DOHH2 (cell line): Measurements from ENCODE around the gene DAGLA.

ENCODE experiments used
- EZH2phosphoT487 ChIP-seq: fragments of 200-600 bp; sonication (generic); IDR thresholded peaks from 2 replicates; pipeline ENCODE4 v1.6.1; 2017; ENCODE audit warnings: borderline replicate concordance, mild to moderate bottlenecking, antibody characterized with exemption, low read length, moderate library complexity, mixed read lengths
- TF ChIP-seq, protein P1 (sequence below): fragments of 200-600 bp; sonication (generic); IDR thresholded peaks from one replicate; pipeline ENCODE4 v1.5.1; 2014; ENCODE audit warnings: antibody characterized with exemption, mild to moderate bottlenecking, low read depth, low read length; ENCODE audit not compliant: poor library complexity, severe bottlenecking

DNA sequence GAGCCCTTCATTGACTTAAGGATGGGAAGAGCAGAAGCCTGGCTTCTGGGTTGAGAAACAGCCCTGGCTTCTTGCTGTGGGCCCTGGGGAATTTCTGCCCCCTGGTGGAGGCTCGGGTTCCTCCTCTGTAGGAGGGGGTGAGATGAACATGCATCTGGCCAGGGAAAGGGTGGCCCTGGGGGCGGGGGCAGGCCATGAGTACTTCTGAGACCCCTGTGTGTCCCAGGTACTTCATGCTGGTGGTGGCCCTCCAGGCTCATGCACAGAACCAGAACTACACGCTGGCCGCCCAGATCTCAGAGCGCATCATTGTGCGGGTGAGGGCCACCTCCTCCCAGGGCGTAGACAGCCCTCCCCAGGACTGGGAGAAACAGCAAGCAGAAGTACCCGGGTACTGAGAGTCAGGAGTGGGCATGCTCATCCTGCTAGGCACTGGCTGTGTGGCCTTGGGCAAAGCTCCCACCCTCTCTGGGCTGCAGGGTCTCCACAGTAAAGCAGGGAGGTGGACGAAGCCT, 96.4 kb downstream of the DAGLA start:
- TF ChIP-seq, protein P1, sequence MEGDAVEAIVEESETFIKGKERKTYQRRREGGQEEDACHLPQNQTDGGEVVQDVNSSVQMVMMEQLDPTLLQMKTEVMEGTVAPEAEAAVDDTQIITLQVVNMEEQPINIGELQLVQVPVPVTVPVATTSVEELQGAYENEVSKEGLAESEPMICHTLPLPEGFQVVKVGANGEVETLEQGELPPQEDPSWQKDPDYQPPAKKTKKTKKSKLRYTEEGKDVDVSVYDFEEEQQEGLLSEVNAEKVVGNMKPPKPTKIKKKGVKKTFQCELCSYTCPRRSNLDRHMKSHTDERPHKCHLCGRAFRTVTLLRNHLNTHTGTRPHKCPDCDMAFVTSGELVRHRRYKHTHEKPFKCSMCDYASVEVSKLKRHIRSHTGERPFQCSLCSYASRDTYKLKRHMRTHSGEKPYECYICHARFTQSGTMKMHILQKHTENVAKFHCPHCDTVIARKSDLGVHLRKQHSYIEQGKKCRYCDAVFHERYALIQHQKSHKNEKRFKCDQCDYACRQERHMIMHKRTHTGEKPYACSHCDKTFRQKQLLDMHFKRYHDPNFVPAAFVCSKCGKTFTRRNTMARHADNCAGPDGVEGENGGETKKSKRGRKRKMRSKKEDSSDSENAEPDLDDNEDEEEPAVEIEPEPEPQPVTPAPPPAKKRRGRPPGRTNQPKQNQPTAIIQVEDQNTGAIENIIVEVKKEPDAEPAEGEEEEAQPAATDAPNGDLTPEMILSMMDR = peak; percentile 91
- TF ChIP-seq EZH2phosphoT487 = no peak
